Gastroesophageal sphincter (tissue), 3 donors: Measurements from ENCODE around the gene SLIT3.

Source experiments
- CTCF ChIP-seq, 4 experiments: fragments of 200-600 bp in 2 of 4; fragments of 450-650 bp in 2 of 4; sonication (generic) in 1 of 4; IDR thresholded peaks; one replicate each; pipeline ENCODE4 v1.5.1; 2017 to 2019; ENCODE audit warnings: antibody characterized with exemption in 4 of 4, mild to moderate bottlenecking in 2 of 4, moderate library complexity in 2 of 4
- POLR2AphosphoS5 ChIP-seq: sonication (generic); formaldehyde crosslinking; IDR thresholded peaks from one replicate; pipeline ENCODE4 v1.6.1; 2017; ENCODE audit warnings: antibody characterized with exemption

GRCh38 chr5:168984135-168984675, 316.7 kb downstream of the SLIT3 start:
- no peak for TF ChIP-seq CTCF (IDR thresholded peaks at IDR 0.05)
- TF ChIP-seq POLR2AphosphoS5: no peak
